A172 (cell line): ENCODE measurements around the gene CTNNA2. TPM values are rescaled to one million over a fixed set of nuclear protein-coding genes. Genes with fewer than 3 reads are reported as not detected.

Source experiments
- DNase-seq: peaks from one replicate; pipeline ENCODE4 v3.0.0-alpha.2; 2015; ENCODE audit warnings: low spot score
- total RNA-seq: library from RNA; depleted of rRNA; stranded (reverse); fragments of >200 nt; shearing (Covaris generic); gene quantifications from 2 replicates; pipeline ENCODE4 v1.2.3, GENCODE V29; 2014; rRNA removed

Gene CTNNA2
- total RNA-seq = 0.31 and 0.41 TPM in 2 replicates

DNA sequence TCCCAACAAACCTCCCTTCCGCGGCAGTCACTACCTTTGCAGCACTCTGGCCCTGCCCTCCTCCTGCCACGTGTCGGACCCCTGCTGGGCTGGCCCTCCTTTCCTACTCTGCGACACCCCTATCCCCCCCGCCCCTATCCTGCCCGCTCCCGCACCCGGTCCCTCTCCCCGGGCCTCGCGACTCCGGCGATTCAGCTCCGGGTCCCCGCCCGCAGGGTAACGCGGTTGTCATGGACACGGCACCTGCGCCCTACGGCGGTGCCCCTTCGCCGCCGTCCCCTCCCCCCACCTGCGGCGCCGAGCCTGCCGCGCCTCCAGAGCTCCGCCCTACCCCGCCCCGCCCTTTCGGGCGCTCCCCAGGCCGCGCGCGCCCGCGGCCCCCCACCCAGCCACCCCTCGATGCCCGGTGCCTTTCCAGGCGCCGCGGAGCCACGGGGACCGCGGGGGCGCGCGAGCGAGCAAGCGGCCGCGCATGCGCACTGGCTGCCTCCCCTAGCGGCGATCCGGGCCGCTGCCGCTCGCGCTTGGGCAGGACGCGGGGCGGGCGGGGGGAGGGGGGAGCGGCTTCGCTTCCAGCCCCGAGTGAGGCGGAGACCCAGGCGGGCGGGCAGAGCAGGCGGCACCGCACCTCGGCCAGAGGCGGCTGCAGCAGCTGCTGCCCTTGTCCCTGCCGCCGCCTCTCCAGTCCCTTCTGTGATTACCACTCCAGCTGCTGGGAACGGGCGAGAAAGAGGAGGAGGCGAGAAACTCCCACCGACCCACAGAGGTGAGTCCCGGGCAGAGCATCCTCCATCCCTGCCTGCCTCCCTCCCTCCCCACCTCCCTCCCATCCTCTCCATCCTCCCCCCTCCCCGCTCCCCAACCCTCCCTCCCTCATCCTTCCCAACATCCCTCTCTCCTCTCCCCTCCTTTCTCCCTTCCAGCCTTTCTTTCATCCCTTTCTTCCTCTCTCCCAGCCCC, at the start of gene CTNNA2:
Gene CTNNA2 (plus strand): TSS at position 610 of the 960 bp plus-strand sequence.
- peak; percentile 44 for DNase-seq

DNA sequence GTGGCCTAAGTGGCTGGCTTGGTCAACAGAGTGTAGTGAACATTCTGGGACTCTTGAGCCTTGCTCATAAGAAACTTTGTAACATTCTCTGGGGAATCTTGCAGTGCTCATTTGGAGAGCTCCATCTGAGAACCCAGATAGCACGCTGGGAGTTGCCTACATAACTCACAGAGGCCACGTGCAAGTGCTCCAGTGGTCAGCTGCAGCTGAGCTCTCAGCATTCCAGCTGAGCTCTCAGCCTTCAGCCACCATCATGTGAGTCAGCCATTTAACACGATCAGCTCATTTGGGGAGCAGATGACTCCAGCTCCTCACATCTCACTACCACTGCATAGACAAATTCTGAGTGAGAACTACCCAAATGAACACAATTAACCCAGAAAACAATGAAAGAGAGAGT, 25.5 kb upstream of the CTNNA2 start:
- peak; percentile 18 for DNase-seq

DNA sequence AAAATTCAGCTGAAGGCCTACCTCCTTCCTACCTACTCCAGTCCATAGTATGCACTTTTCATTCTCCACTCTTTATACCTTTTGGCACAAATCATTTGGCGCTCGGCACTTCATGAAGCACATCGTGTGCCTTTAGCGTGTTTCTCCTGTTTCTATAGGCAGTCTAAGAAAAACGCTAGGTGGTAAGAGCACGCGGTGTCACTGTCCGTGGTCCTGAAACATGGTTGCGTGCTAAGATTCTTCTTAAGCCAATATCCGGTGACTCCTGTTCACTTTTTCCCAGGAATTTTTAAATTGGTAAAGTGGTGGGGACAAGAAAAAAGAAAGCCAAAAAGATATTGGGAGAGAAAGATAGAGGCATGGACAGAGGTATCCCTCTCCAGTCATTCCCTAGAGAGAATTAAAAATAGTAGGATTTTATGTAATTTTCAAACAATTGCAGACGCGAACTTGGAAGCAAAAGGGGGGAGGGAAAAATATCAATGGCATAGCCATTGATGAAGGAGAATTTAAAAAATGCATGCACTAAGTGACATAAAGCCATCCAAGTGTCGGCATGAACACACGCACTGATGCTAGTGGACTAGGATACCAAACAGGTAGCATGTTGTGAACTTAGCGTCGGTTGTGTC, 1.4 kb upstream of the CTNNA2 start:
- DNase-seq = peak; percentile 42

DNA sequence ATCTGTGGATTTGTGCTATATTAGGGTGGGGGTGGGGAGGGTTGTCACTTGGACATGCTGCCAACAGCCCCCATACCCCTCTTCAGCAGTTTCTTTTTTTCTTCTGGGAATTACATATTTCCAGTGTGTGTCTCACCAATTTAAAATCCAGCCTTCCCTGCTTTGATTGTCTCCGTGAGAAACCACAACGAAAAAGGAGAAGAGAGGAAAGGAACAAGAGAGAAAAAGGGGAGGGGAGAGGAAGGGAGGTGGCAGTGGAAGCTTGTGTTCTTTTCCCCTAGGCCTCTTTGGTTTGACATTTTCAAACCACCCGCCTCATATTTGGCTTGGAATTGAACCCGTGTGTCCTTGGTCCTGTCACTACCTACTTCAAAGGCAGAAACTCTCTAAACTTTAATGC, 860 bp downstream of the CTNNA2 start:
- DNase-seq = no peak

DNA sequence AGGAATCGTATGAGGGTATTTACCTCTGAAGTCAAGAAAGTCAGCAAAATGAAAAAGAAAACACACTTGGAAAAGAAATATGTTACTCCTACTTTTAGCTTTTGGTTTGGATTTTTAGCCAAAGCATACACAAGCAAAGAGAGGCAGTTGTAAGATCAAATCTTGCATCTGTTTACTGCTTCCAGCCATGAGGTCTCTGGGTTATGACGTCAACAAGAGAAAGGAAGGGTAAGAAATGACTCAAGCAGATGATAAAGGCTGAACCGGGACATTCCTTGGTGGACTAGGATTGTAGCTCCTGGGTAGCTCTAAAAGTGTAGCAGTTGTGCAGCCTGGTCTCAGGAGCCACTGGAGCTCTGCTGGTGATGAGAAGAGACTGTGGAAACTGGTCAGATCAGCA, 16.8 kb downstream of the CTNNA2 start:
- DNase-seq = no peak

DNA sequence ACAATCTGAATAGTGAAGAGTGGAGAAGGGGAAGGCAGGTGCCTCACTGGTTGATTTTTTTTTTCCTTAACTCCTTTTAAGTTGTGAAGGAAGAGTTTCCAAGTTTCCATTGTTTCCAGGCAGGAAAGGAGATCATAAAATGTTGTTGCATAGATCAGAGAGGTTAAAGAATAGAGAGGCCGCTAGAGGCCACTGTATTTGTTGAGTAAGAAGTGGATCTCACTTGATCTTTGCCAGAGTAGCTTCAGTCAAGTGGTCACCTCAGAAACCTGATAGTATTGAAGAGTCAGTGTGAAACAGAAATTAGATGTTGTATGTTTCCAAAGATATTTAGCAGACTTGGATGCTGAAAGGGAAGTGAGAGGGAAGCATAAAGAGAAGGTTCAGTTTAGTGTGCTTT, 17.6 kb downstream of the CTNNA2 start:
- DNase-seq = peak; percentile 19

DNA sequence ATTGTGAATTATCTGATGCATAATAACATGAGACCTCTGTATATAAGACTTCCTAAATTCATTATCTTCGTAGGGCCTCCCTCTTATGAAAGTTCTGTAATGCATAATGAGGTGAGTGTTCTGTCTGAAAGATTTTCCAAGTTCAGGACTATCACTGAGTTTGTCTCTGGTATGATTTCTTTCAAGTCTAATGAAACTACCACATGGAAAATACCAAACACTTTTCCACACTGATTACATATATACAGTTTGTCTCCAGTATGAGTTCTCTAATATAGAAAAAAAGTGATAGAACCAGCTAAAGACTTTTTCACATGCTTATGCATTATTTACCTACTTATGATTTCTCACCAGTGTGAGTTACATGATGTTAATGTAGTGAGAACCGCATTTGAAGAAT, 34.7 kb downstream of the CTNNA2 start:
- no peak for DNase-seq

DNA sequence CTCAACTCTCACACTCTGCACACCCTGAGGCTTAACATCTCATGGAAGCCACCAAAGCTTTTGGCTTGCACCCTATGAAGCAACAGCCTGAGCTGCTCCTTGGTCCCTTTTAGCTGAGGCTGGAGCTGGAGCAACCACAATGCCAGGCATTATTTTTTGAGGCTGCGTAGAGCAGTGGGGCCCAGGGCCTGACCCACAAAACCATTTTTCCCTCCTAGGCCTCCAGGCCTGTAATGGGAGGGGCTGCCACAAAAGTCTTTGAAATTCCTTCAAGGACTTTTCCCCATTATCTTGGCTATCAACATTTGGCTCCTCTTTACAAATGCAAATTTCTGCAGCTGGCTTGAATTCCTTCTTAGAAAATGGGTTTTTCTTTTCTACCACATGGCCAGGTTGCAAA, 39.8 kb downstream of the CTNNA2 start:
- DNase-seq = no peak

DNA sequence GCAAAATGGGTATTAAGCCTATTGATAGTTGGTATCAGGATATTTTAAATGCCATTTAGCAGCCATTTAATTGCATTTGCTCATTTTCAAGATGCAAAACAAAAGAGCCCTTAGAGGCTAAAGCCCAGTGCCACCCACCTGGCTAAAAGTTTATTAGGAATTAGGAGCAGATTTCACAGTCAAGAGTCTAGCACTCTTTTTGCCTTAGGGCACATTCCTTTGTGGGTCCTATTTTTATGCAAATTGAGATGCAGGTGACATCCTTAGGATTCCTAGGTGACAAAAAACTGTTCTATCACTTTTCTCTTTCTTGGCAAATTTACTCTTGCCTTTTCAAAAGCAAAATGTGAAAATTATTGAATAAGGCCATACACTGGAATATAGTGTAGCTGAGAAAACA, 42.0 kb downstream of the CTNNA2 start:
- no peak for DNase-seq

DNA sequence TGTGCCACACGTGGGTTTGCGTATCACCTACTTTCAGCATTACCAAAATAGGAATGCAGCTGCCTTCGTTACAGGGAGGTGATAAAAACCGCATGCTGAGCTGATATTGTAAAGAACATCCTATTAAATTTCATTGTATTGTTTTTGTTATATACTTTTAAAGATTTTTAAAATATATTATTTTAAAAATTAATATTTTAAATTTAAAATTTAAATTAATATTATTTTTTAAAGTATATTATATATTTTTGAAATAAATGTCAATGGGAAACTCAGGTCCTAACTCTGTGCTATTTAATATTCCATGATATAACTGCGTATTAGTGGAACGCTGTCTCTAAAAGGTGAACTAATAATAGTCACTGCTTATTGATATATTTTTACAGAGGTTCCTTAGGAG, 51.2 kb downstream of the CTNNA2 start:
- no peak for DNase-seq

DNA sequence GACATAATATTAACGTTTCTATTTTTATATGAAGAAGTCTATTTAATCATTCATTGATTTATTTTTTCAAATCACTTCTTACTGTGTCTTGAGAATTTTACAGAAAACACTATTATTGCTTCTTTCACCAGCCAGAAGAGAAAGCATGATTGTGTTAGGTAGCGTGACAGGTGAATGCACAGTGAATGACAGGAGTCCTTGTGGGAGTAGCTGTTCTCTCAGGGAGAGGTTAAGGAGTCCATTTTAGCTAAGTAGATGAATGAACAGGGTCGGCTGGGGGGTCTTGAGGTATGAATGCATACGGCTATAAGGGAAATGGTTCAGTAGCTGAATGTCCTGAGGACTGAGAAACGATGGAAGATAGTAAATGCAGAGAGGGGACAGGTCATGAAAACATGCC, 56.2 kb downstream of the CTNNA2 start:
- no peak for DNase-seq

DNA sequence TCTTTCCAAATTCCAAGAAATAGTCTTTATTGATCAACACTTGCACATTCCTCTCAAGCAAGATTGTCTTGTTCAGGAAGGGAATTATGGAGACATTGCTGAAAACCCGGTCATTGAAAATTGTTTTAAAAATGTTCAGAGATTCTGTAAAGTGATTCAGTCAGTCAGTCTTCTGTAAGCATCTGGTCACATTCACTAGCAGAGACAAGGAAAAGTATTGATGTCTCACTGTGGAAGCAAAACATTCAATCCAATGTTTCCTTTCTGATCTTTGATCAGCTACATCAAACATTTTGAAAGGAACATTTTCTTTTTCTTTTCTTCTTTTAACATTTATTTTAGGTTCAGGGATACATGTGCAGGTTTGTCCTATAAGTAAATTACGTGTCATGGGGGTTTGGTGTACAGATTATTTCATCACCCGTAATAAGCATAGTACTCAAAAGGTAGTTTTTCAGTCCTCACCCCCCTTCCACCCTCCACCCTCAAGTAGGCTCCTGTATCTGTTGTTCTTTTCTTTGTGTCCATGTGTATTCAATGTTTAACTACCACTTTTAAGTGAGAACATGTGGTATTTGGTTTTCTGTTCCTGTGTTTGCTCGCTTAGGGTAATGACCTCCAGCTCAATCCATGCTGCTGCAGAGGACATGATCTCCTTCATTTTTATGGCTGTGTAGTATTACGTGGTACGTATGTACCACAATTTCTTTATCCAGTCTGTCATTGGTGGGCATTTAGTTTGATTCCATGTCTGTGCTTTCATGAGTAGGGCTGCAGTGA, 61.2 kb downstream of the CTNNA2 start:
- DNase-seq = no peak

DNA sequence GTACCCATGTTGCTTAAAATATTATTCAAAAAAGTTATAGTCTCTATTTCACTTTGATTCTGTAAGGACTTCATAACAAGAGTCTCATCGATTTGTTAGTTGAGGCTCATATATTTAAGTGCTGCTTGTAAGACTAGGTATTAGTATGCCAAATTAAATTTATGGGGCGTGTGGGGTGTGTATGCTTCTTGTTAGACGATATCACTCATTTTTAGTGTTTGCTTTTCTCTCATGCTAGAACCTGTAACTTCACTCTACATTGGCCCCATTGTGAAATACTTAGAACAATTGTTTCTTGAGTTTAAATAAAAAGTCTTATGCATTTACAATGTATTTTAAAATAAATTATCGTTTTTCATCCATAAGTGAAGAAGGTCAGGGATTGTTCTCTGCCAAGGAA, 63.6 kb downstream of the CTNNA2 start:
- DNase-seq = no peak

DNA sequence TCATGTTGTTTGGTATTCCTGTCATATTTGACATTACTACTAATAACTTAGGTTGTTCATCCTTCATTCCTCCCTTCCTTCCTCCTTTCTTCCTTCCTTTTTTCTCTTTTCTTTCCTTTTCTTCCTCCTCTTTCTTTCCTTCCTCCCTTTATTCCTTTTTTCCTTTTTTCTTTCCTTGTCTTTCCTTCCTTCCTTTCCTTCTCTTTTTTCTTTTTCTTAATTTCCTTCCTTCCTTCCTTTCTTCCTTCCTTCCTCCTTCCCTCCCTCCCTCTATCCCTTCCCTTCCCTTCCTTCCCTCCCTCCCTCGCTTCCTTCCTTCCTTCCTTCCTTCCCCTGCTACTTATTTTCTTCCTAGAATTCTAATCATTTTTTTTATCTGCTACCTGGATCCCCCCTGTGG, 66.1 kb downstream of the CTNNA2 start:
- DNase-seq = no peak

DNA sequence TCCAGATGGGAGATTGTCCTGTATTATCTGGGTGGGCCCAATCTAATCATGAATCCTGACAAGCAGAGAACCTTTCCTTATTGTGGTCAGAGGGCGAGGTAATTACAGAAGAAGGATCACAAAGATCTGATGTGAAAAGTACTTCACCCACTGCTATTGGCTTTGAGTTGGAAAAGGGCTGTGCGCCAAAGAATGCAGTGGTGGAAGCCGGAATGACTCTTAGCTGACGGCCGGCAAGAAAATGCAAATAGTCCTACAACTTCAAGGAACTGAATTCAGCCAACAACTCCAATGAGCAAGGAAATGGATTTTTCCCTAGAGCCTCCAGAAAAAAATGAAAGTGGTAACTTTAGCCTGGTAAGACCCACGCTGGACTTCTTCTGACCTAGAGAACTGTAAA, 67.3 kb downstream of the CTNNA2 start:
- peak; percentile 14 for DNase-seq

DNA sequence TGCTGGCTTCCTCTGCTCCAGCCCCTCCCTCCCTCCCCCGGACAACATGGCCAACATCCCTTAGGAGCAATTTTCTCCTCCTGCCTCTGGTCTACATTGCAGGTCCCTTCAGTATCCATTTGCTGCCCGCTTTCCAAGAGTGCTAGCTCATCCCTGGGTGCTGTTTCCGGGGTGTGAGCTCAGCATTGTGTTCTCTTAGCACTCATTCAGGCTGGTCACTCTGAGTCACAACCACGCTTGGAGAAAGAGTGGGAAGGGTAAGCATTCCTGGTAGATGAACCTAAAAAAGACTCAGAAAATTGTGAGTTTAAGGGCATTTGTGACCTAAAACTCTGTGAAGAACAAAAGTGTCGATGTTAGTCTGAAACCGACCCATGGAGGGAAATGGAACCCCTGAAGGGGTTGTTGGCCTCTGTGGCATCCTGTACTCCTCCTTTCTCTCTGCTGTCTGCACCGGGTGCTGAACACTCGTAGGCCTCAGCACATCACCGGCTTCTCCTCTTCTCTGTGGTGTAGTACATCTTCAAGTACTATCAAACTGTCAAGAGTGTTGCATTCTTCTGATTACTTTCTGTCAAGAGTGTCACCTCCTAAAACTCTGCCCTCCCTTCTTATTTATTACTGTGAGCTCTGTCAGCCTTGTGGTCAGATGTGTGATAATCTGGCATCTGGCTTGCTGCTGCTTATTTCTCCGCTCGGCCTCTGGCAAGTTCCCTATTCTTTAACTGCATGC, 73.0 kb downstream of the CTNNA2 start:
- peak; percentile 91 for DNase-seq

DNA sequence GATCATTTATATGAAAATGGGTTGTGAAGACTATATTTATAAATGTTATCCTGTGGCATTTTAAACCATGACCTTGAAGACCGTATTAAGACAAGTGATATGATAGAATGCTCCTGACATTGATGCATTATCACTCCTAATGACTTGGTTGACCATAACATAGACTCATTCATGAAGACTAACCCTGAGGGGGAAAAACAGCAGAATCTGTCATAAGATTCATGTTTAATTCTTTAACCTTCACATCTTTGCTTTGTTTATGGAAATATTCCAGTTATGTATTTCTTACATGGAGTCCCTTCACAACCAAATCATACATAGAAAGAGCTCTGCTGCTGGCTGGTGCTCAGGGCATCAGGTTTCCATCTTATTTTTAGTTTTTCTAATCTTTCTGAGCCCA, 78.4 kb downstream of the CTNNA2 start:
- DNase-seq = no peak

DNA sequence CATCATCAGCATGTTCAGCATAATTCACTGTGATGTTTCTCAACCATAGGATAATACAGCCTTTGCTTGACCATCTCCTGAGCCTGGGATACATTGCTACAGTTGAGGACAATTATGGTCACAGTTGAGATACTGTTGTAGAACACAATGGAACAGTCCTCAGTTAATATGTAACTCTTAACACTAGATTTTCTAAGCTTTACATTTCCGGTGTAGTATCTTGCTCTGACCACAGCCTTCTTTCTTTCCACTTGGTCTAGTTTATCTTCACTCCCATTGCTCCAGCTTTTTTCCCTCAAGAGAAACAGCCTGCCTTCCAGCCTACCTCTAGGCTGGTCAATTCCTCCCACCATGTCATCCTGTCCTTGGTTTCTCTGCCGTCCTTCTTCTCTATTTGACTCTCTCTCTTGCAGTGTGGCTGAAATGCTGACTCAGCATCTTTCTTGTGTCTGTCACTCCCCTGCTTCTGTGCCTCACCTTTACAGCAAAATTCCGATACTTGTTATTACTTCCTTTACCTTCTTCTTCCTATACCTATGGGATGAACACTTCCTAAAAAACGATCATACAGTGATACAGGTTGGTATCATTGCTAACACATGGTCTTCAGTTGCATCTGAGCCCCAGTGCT, 80.5 kb downstream of the CTNNA2 start:
- no peak for DNase-seq

DNA sequence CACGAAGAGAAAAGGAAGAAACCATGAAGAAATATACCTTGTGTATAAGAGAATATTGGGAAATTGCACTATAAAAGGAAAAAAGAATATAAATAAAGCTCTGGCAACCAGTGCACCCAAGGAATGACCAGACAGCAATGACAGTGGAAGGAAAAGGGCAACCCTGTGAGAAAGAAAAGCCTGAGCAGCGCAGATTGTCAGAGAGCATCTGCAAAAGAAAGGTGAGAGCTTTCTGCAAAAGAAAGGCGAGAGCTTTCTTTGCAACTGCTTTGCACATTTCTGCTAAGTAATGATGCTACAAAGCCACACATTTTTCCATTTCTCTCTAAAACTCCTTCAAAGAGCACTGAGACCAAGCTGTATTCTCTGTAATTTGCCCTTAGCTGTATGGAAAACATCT, 83.6 kb downstream of the CTNNA2 start:
- no peak for DNase-seq

DNA sequence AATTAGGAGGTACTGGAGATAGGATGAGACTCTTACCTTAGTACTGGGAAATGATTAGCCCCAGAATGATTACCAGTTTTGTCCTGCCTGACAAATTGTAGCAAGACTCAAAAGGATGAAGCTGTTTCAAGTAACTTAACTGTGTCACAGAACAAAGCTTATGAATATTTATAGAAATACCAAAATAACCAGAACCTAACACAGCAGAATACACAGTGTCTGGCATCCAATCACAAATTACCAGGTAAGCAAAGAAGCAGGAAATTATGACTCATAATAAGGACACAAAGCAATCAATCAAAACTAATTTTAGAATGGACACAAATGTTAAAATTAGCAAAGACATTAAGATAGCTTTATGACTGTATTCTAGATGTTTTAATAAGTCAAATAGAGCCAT, 91.9 kb downstream of the CTNNA2 start:
- no peak for DNase-seq

DNA sequence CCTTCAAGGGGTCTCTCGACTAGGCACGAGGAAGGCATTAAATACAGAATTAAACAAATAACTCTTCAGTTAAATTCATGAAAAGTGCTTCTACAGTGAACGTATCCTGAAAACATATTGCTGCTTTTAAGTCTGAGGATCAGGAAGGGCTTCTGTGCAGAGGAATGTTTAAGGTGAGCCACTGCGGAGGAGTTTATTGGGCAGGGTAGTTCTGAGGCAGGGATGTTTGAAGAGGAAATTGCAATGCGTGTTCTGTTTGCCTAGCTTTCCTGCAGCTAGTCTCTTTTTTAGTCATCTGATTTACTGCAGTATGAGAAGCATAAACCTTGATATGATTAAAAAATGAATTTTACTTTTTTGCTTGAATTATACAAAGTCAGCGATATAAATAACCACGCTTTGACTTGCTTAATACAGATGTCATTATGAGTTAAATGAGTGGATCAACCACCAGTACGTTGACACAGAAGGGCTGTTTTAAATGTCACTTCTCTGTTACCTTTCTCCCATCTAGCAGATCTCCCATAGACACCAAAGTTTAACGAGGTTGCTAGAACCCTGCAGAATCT, 98.7 kb downstream of the CTNNA2 start:
- no peak for DNase-seq
